Activated CD4-positive, alpha-beta T cell treated with anti-CD3 and anti-CD28 coated beads, Interleukin-2, amount 10 ng/mL, durations not matched to agents 7 days and 5 days (primary cell): ENCODE results near the gene SCRN1. TPM values are rescaled to one million over a fixed set of nuclear protein-coding genes. Genes with fewer than 3 reads are reported as not detected.
A peak's percentile ranks its signal among the peaks of the same experiment; 100 is the strongest.

Experiments
- CTCF ChIA-PET: fragments of 350-600 bp; sonication (Branson Sonifier 250); formaldehyde crosslinking; loops from one replicate; lab custom pipeline; 2021; ENCODE audit warnings: antibody characterized with exemption; lab: Charles Lee
- POLR2A ChIA-PET: fragments of 350-600 bp; sonication (Branson Sonifier 250); formaldehyde crosslinking; loops from one replicate; lab custom pipeline; 2021; ENCODE audit warnings: antibody characterized with exemption; lab: Charles Lee
- DNase-seq: peaks from one replicate; pipeline ENCODE4 v3.0.0-alpha.2; 2020
- H3K27ac Mint-ChIP-seq: one replicate; pipeline ENCODE4 v1.8.0; 2021; ENCODE audit warnings: mild to moderate bottlenecking, moderate library complexity, mixed read lengths
- H3K27me3 Mint-ChIP-seq: one replicate; pipeline ENCODE4 v1.8.0; 2021; ENCODE audit warnings: mixed read lengths
- H3K36me3 Mint-ChIP-seq: one replicate; pipeline ENCODE4 v1.8.0; 2021; ENCODE audit warnings: low read depth, mixed read lengths
- H3K4me1 Mint-ChIP-seq: one replicate; pipeline ENCODE4 v1.8.0; 2021; ENCODE audit warnings: mixed read lengths
- H3K4me3 Mint-ChIP-seq: one replicate; pipeline ENCODE4 v1.8.0; 2021; ENCODE audit warnings: mild to moderate bottlenecking, moderate library complexity, mixed read lengths
- H3K9me3 Mint-ChIP-seq: one replicate; pipeline ENCODE4 v1.8.0; 2021; ENCODE audit warnings: mixed read lengths
- total RNA-seq, 2 experiments: library from RNA; stranded (reverse); gene quantifications; one replicate each; pipeline ENCODE4 v1.2.3, GENCODE V29; 2021

The SCRN1 gene, protein sequence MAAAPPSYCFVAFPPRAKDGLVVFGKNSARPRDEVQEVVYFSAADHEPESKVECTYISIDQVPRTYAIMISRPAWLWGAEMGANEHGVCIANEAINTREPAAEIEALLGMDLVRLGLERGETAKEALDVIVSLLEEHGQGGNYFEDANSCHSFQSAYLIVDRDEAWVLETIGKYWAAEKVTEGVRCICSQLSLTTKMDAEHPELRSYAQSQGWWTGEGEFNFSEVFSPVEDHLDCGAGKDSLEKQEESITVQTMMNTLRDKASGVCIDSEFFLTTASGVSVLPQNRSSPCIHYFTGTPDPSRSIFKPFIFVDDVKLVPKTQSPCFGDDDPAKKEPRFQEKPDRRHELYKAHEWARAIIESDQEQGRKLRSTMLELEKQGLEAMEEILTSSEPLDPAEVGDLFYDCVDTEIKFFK
- total RNA-seq: 1 to 10 TPM; 2.1 TPM

DNA sequence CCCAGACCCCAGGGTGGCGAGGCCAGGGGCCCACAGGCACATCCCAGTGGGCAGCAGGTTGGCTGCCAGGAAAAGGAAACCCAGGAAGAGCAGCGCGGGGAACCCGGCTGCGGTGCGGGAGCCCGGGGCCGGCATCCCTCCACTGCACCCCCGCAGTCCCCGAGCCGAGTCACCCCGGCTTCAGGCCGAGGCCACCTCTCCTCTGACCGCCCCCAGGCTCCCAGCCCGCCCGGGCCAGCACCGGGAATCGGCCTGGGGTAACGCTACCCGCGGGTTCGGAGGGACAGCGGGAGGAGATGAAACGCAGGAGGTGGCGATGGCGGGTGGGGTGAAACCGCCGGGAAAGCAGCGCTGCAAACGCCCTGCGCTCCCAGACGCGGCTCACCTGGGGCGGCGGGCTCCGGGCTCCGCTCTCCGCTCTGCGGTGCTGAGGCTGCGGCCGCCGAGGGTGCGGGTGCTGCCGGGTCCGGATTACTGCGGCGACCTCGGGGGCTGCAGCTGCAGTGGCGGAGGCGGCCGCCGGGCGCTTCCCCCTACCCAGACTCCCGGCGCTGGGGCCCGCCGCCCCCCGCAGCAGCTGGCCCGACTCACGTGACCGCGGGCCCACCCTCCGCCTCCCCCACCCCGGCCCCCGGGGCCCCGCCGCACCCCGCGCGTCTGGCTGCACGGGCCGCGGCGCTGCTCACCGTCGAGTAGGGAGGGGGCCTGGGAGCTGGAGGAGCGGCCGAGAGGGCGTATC lies at the start of gene SCRN1:
Gene SCRN1, minus strand, starts transcription at position 545 of the 739 bp plus-strand sequence. CDS start 20,734 bp downstream, outside the sequence.
- H3K4me3 Mint-ChIP-seq: peak within 1 kb of the TSS; percentile 63
- peak; percentile 7 for DNase-seq
- POLR2A ChIA-PET: no interaction called here
- CTCF ChIA-PET: no interaction called here
- peaks cover 16% of the 10 kb centered on the region for H3K4me1 Mint-ChIP-seq
- H3K27me3 Mint-ChIP-seq: peaks cover 56% of the 10 kb centered on the region
- peaks cover 12% of the 10 kb centered on the region for H3K36me3 Mint-ChIP-seq
- peak within 1 kb of the TSS; percentile 79 for H3K27ac Mint-ChIP-seq
- peaks cover 13% of the 10 kb centered on the region for H3K9me3 Mint-ChIP-seq

DNA sequence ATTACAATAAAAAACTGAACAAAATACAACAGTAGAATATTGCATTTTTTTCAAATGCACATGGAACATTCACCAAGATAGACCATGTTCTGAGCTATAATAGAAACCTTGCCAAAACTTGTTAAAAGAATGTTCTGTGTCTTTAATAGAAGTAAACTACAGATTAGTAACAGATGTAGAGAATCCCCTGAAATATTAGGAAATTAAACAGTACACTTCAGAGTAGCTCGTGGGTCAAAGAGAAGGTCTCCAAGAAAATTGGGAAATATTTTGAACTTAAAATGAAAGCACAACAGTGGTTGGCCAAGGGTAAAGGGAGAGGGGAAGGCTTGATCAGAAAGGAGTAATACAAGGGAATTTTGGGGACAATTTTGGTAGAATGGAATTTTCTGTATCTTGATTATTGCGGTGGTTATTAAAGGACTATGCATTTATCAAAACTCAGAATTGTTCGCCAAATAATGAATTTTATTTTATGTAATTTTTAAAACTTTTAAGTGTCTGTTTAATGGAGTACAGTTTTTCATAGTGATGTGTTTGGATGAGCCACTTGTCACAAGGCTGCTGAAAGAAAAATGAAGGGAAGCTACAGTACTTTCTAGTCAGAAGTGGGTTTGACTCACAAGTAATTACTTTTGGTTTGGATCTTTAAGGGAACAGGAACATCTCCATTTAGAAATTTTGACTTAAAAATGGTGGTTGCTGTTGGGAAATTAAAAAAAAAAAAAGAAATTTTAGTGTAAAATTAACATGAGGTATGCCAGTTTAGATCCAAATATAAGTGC lies 48.8 kb upstream of the SCRN1 start:
- Mint-ChIP-seq H3K4me1 (peaks cover 13% of the 10 kb centered on the region), H3K4me3 (no peak overlapping the region), H3K36me3 (peaks cover 3% of the 10 kb centered on the region), H3K27me3 (no peaks in the 10 kb centered on the region), H3K27ac (no peak overlapping the region), H3K9me3 (no peaks in the 10 kb centered on the region)
- no peak for DNase-seq
- ChIA-PET POLR2A (no interaction called here), CTCF (interaction anchor here (0.7 to 1.1 kb wide), 2 partner anchors 24 to 118 kb away, joined by 3 to 4 read pairs; no protein-coding TSS in a partner anchor)

DNA sequence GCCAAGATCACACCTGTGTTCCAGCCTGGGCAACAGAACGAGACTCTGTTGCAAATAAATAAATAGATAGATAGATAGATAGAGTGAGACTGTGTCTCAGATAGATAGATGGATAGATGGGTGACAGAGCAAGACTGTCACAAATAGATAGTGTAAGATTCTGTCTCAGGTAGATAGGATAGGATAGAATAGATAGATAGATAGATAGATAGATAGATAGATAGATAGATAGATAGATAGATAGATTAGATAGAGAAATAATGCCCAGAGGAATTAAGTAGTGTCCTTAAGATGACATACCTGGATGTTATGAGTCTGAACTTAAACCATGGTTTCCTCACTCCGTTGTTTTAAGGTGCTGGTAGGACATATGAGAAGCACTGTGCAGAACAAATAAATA lies 46.6 kb upstream of the SCRN1 start:
- no peak overlapping the region for H3K4me3 Mint-ChIP-seq
- H3K9me3 Mint-ChIP-seq: no peaks in the 10 kb centered on the region
- H3K27ac Mint-ChIP-seq: no peak overlapping the region
- no peak for DNase-seq
- ChIA-PET POLR2A (no interaction called here), CTCF (interaction anchor here (1.5 kb wide), 1 partner anchor 13 kb away, joined by 3 read pairs; no protein-coding TSS in a partner anchor)
- H3K36me3 Mint-ChIP-seq: peaks cover 3% of the 10 kb centered on the region
- H3K4me1 Mint-ChIP-seq: peaks cover 10% of the 10 kb centered on the region
- no peaks in the 10 kb centered on the region for H3K27me3 Mint-ChIP-seq

DNA sequence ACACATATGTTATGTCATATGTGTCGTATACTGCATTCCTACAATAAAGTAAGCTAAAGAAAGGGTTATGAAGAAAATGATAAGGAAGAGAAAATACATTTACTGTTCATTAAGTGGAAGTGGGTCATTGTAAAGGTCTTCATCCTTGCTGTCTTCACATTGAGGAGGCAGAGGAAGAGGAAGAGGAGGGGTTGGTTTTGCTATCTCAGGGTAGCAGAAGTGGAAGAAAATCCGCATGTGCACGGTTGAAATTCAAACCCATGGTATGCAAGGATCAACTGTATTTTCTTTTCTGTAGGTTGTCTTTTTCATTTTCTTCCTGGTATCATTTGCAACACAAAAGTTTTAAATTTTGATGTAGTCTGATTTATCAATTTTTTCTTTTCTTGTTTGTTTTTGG lies 44.9 kb upstream of the SCRN1 start:
- DNase-seq: no peak
- Mint-ChIP-seq H3K27ac (no peak overlapping the region), H3K9me3 (no peaks in the 10 kb centered on the region), H3K4me3 (no peak overlapping the region), H3K27me3 (no peaks in the 10 kb centered on the region), H3K4me1 (peaks cover 2% of the 10 kb centered on the region), H3K36me3 (peaks cover under 1% of the 10 kb centered on the region)
- CTCF ChIA-PET: no interaction called here
- POLR2A ChIA-PET: no interaction called here

DNA sequence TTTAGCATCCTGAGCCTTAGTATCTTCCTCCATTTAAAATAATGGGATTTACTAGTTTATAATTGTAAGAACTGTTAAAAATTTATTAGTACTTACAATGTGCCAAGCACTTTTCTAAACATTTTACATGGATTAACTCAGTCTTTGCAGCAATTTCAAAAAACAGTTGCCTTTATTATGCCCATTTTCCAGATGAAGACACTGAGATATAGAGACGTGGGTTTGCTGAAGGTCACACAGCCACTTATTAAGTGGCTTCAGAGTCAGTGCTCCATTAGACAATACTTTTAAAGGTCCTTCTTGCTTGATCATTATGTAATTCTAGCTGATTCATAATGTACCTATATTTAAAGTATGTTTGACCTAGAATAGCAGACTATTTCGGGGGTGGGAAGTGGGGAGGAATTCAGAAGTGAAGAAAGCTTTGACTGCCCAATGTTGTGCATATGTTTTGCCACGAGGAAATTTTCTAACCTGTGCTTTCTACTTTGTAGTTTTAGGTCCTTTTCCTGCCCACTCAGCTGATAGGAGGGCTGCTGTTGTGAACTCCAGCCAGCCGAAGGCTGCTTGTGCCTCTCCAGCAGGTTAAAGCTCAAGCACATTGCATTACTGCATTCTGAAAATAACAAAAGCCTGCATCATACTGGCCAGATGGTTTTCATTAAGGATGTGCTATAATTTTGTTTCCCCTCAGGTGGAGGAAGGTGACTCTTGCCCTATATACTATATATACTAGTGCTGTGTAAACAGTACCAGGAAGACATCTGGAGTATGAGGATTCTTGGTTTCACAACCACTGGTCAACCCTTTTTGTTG lies 42.9 kb upstream of the SCRN1 start:
- Mint-ChIP-seq H3K36me3 (no peaks in the 10 kb centered on the region), H3K4me3 (no peak overlapping the region), H3K27ac (no peak overlapping the region), H3K27me3 (no peaks in the 10 kb centered on the region), H3K9me3 (no peaks in the 10 kb centered on the region), H3K4me1 (peaks cover 5% of the 10 kb centered on the region)
- DNase-seq: no peak
- POLR2A ChIA-PET: no interaction called here
- CTCF ChIA-PET: interaction anchor here (1.1 kb wide), 1 partner anchor 14 kb away, joined by 3 read pairs; no protein-coding TSS in a partner anchor

DNA sequence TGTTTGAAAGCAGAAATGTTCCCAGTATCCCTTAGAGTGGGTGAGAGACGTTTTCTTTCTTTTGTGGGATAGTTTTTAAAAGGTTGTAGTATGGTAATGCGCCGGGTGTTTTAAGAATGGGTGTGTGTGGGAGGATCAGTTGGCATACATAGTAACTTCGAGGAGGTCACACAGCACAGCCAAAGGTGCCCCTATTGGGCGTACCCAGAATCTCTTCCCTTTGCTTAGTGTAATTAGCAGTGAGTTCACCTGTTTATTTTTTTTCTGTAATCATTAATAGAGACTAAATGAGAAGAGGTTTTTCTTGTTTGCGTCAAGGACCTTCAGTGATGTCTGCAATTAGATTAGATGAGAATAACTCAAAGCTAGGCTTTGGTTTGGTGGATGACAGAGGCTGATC lies 40.1 kb upstream of the SCRN1 start:
- H3K27me3 Mint-ChIP-seq: no peaks in the 10 kb centered on the region
- H3K4me1 Mint-ChIP-seq: peaks cover 22% of the 10 kb centered on the region
- H3K9me3 Mint-ChIP-seq: no peaks in the 10 kb centered on the region
- H3K36me3 Mint-ChIP-seq: no peaks in the 10 kb centered on the region
- CTCF ChIA-PET: interaction anchor here (1.2 kb wide), 1 partner anchor 105 kb away, joined by 3 read pairs; the partner anchor contains the start of gene MTURN
- no peak overlapping the region for H3K4me3 Mint-ChIP-seq
- peak; percentile 8 for DNase-seq
- no peak overlapping the region for H3K27ac Mint-ChIP-seq
- POLR2A ChIA-PET: no interaction called here

DNA sequence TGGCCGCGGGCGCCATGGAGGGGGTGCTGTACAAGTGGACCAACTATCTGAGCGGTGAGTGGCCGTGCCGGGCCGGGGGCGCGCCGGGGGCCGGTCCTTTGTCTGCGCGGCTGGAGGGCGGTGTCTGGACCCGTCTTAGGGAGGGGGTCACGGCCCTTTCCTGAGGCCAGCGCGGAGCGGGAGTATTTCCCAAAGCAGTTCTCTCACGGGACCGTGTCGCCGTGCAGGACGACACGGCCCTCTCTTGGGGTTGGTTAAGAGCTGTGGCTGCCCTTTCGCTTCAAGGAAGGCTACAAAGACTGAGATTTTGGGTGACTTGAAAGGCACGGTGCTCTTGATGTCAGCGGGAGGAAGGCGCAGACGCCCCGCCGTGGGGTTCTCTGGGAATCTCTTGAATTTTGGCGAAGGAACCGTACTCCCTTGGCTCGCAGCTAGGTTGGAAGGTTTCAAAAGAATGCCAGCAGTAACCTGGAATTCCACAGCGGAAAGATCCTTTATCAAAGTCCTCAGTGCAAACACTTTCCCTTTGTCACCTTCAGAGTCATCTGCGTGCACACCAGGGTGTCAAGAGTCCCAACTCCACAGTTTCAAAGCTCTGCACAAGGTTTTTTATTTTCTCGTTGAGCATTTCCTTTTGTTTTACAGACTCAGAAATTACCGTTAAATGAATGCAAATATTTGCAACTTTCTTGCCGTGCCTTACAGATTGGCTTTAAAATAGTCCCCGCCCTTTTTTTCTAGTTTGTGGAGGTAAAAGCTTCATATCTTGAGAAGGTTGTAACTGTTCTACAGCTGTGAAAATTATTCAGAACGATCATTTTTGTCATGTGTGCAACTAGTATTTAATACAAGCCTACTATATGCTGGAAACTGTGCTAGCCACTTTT lies 39.4 kb upstream of the SCRN1 start:
- peak overlapping the region; percentile 80 for H3K27ac Mint-ChIP-seq
- peak; percentile 24 for DNase-seq
- CTCF ChIA-PET: interaction anchor here (0.8 kb wide), 1 partner anchor 15 kb away, joined by 3 read pairs; no protein-coding TSS in a partner anchor

DNA sequence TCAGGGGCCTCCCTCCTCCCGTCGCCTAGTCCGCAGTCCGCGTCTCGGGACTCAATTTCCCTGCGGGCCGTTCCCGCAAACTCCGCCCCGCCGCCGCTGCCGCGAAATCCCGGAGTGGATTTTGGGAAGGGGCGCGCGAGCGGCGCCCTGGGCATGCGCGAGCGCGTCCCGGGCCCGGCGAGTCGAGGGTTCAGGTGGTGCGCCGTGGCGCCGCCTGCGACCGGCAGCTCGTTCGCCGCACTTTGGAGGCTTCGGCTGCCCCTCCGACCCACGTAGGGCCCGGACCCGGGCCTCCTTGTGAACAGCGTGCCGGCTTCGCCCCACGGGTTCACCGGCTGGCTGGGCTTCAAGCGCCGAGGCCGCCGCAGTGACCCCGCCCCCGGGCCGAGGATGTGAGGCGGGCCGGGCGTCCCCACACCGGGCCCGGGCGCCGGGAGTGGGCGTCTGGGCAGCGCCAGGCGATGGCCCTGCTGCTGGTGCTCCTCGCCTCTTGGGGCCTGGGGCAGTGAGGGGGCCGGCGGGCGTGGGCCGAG lies 38.7 kb upstream of the SCRN1 start, which contains the start of gene PLEKHA8:
Gene PLEKHA8, plus strand, starts transcription at position 197 of the 533 bp plus-strand sequence. CDS start 351 bp downstream, outside the sequence.
- H3K27me3 Mint-ChIP-seq: no peaks in the 10 kb centered on the region
- H3K4me3 Mint-ChIP-seq: no peak within 1 kb of the TSS
- ChIA-PET POLR2A (no interaction called here), CTCF (interaction anchor here (0.8 kb wide), 1 partner anchor 14 kb away, joined by 3 read pairs; no protein-coding TSS in a partner anchor)
- H3K27ac Mint-ChIP-seq: peak within 1 kb of the TSS; percentile 84
- H3K4me1 Mint-ChIP-seq: peaks cover 31% of the 10 kb centered on the region
- H3K36me3 Mint-ChIP-seq: peaks cover 1% of the 10 kb centered on the region
- DNase-seq: peak; percentile 86
- no peaks in the 10 kb centered on the region for H3K9me3 Mint-ChIP-seq

More for the DNA sequence above, 39.4 kb upstream of the SCRN1 start:
- no peak overlapping the region for H3K4me3 Mint-ChIP-seq
- H3K27me3 Mint-ChIP-seq: no peaks in the 10 kb centered on the region
- no peaks in the 10 kb centered on the region for H3K9me3 Mint-ChIP-seq
- POLR2A ChIA-PET: no interaction called here
- H3K4me1 Mint-ChIP-seq: peaks cover 23% of the 10 kb centered on the region
- no peaks in the 10 kb centered on the region for H3K36me3 Mint-ChIP-seq

DNA sequence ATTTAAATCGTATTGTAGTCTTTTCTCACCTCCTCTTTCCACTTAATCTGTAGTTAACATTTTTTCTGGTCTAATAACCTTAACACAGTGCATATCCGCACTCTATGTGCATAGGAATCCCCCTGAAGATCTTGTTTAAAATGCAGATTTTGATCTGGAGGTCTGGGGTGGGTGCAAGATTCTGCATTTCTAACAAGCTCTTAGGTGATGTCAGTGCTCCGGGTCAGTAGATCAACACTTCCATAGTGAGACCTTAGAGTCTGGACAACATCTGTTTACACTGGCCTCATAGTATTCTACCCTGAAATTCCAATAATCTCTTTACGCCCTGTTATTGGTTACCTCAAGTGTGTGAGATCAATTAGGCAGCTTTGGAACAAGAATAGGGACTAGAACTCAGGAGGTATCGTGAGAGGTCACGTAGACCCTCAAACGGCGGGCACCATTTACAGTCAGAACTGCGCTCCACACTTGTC lies 38.2 kb upstream of the SCRN1 start:
- Mint-ChIP-seq H3K9me3 (no peaks in the 10 kb centered on the region), H3K4me3 (no peak overlapping the region), H3K27ac (peak overlapping the region; percentile 84), H3K4me1 (peaks cover 34% of the 10 kb centered on the region), H3K27me3 (no peaks in the 10 kb centered on the region), H3K36me3 (peaks cover 1% of the 10 kb centered on the region)
- ChIA-PET CTCF (interaction anchor here (1.4 kb wide), 1 partner anchor 34 kb away, joined by 3 read pairs; no protein-coding TSS in a partner anchor), POLR2A (no interaction called here)
- no peak for DNase-seq

DNA sequence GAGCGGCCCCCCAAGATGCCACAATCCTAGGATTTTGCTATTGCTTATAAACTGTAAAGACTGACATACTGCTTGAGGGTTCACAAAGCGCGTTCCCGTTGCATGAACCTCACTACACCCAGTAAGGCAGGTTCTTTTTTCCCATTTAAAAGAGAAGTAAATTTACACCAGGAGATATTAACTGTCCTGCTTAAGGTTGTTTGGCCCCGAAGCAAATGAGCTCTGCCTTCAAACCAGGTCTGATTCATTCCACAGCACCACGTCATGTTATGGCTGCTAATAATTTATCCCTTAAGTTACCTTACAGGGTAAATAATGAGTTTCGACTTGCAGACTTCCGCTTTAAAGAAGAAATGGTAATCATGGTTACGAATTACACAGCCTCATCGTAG lies 37.5 kb upstream of the SCRN1 start:
- Mint-ChIP-seq H3K4me3 (no peak overlapping the region), H3K27me3 (no peaks in the 10 kb centered on the region), H3K4me1 (peaks cover 34% of the 10 kb centered on the region), H3K9me3 (no peaks in the 10 kb centered on the region), H3K36me3 (peaks cover 1% of the 10 kb centered on the region), H3K27ac (peak overlapping the region; percentile 84)
- CTCF ChIA-PET: interaction anchor here (1.4 kb wide), 1 partner anchor 35 kb away, joined by 3 read pairs; no protein-coding TSS in a partner anchor
- POLR2A ChIA-PET: no interaction called here
- peak; percentile 24 for DNase-seq
